HG02970 (cell line): ENCODE results near the gene C2CD2.

ENCODE experiments used
- ATAC-seq: cut with Tn5 transposase; IDR thresholded peaks from one replicate; pipeline ENCODE4 v1.9.1; 2021; ENCODE audit warnings: mild to moderate bottlenecking, moderate library complexity, moderate number of reproducible peaks; ENCODE audit not compliant: unreplicated experiment, low FRiP score

C2CD2 gene

DNA sequence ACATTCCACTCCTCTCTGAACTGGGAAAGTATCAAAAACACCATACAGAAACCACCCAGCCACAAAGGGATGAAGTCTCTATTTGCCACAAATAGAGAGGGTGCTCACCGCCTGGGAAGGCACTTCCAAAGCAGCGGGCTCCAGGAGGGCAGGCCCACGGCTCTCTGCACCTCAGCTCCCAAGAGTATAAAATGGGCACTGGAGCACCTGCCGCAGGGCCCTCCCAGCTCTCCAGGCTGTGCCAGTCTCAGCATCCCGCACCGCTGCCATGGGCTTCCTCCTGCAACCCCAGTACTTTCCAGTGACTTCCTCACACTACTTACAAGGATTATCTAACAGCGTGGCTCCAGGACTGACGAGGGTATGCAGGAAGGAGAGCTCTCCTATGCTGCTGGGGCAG is 14.4 kb downstream of the C2CD2 start:
- ATAC-seq, result no peak

DNA sequence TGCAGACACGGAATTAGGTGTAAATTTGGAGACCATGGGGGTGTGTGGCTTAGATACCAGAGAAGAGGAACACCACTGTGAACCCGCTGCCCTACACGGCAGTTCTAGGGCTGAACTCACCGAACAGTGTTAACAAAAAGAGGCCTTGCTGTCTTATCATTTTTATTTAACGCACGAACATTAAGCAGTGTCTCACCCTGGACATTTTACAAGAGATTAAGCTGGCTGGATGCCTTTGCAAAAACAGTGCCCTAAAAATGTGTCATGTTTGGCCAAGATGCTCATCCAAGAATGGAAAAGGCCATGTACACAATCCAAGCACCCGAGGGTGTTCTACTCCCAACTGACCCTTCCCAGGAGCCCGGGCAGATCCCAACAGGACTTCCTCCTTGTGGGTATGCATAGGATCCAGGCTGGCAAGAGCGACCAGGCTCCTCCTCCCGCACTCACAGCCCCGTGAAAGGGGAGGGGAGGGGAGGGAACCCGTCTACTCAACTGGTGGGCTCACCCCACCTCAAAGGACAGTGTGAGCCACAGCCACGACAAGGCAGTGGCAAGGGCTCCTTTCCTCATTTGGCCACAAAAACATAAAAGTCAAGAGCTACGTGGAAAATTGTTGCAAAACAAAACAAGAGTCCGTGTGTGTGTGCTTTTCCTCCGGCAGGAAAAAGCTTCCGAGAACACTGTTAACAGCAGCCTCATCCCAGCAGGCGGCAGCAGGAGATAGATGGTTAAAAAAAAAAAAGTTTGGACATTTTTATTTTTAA is 20.3 kb downstream of the C2CD2 start:
- ATAC-seq, result no peak

DNA sequence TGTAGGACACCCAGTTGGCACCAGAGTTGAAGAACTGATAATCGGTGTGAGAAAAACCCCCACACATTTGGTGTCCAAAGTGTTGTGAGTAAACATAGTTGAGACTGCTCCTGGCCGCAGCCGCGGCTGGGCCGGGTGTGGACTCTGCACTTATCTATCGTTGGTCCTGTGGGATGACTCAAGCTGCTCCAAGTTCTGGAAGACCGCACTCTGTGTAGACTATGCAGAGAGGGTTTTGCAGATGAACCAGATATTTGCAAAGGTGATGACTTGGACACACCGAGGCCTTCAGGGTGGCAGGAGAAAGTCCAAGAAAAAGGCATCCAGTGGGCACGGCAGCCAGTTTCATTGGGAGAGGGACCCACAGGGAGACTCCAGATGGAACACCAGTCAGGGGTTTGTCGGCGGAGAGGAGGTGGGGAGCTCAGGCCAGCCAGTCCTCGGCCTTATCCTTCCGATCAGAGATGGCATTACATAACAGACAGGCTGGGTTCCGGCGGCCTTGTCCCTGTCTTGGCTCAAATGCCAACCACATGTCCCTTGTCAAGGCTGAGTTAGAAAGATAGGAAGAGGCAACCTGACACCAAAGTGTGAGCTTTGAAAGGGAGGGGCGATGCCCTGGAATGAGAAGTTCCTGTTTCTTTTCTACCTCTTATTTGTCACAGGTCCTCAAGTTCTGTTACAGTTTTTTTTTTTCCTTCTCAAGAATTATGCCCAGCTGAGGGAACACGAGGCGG is 21.1 kb downstream of the C2CD2 start:
- no peak for ATAC-seq

DNA sequence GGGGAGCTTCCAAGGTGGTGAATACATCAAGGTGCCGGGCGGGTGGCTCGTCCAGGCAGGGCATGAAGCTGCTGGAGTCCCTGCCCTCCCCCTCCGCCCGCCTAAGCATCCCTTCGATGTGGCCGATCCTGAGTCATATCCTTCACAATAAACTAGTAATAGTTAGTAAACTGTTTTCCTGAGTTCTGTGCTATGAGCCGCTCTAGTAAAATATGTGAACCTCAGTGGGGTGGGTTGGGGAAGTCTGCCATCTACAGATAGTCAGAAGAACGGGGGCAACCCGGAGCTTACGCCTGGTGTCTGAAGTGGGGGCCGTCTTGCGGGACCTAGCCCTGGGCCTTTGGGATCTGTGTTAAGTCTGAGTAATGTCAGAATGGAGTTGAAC is 21.6 kb downstream of the C2CD2 start:
- ATAC-seq, result no peak

DNA sequence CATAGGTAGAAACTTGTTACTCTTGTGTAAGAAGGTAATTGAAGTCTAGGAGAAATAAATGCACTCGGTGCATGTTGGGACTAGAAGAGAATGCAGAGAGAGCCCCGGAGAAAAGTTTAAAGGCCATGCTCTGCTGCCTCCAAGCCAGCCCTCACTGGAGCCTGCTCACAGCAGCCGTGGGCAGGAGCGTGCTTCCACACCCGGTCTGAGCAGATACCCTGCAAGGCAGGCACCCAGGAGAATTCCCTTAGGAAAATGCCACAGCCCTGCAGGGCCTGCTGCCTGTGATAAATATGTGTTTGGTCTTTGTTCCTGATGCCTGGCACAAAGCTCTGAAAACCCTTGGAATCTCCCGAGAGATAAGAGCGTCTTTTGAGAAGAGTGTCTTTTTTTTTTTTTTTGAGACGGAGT is 22.8 kb downstream of the C2CD2 start:
- no peak for ATAC-seq

DNA sequence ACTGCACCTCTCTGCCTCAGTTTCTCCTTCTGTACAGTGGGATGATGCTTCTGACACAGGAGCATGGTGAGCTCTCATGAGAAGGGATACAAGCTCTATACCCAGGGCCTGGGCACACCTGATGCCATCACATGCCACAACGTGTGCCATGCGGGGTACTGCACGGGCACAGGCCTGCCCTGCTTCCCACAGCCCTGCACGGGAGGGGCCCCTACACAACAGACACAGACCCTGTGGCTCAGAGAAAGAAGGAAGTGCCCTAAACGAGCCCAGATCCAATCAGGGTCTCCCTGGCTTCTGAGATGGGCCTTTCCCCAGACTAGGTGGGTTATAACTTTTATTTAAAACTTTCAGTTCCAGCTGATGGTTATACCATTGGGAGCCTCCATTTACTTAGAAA is 24.6 kb downstream of the C2CD2 start:
- no peak for ATAC-seq

DNA sequence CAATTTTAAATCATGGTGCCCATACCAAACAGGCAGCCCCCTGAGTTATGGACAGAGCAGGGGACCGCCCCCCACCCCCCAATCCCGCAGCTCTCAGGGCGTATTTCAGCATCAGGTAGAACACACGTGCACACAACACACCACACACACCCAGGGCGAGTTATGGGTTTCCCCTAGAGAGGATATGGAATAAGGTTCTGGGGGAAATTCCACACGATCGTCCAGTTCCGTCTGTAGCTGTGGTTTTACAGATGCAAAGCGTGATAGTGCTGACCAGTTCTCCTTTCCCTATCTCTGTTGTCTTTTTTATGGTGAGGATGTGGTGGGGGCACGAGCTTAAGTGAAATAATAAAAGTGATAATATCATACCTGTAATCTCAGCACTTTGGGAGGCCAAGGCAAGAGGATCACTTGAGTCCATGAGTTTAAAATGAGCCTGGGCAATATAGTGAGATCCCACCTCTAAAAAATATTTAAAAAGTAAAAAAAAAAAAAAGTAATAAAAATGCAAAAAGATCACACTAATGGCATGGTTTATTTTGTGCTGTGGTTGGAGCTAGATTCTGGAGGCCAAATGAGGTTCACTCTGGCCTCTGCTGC is 25.1 kb downstream of the C2CD2 start:
- no peak for ATAC-seq

DNA sequence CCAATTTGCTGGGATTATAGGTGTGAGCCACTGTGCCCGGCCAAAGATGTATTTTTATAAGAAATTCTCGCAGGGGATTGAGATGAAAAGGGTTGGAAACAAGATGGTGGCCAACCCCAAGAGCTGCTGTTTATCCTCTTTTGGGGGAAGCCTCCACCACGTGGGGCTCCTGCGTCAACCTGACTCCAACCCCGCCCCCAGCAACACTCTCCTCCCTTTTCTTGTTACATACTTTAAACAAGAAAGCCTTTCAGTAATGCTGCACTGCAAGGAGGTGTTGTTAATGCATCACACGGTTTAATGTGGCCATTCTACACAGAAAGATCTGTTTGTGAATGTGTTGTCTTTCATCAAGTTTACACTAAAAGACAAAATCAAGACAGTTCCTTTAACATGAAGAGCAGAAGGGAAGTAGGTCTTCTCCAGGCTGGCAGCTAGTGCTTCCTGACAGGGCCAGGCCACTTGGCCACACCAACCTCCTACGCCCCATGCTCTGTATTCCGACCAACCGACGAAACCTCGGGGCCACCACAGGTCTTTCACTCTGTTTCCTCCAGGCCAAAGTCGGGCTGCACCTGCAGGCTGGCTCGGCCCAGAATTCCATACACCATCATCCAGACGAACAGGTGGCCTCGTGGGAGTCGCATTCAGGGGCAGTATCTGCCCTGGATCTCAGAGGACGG is 25.9 kb downstream of the C2CD2 start:
- ATAC-seq, result no peak

DNA sequence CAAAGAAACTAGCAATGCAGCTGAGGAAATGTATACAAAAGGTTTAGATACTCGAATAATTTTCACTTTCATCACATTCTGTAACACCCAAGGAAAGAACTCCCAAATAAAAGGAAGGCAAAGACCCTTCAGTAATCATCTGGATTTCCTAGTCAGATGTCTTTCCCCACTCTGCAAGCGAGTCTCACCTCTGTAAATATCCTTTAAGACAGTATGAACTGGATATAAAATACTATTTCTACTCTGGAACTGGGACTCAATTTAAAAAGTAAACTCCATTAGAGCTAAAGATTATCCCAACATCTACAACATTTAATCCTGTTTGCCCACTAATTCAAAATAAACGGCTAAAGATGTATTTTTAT is 27.0 kb downstream of the C2CD2 start:
- no peak for ATAC-seq

DNA sequence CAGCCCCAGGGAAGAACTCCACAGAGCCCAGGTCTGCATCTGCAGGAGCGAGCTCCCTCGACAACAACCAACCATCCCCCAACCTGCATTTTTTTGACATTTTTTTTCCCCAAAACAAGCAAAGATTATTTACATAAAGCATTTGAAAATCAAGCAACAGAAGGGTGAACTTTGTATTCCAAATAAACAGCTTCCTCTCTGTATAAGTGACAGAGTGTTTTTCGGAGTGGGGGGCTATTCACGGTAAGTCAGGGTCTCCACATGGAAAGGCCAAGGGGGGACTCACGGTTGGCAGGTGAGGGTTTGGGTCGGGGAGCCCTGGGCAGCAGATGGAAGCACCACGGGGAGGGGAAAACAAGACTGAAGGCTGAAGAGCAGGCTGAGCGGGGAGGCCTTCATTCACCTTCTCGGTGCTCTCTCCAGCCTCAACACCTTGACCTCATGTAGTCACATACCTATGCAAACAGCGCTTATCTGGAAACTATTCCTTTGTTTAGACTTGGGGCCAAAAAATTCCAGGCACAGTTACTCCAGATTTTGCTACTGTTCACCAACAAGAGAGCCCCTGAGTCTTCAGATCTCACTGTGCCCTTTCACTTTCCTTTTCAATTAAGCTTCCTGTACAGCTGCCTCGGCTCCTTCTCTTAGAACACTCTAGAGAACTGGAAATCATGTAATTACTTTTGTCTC is 27.6 kb downstream of the C2CD2 start:
- ATAC-seq, result peak; percentile 51

DNA sequence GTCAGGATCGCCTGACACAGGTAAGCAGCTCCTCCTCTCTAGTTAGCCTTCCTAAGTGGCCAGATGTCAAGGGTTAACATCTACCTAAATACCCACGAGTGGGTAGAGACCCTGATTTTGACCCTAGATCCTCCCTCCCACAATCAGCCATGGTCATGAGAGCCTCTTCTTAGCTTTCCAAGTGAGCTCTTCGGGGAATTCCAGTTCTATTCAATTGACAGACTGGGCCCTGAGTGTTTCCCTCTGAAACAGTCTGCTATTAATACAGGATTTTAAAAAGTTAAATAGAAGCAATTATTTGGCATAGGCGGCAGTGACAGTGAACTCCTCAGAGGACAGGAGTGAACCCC is 28.1 kb downstream of the C2CD2 start:
- no peak for ATAC-seq

DNA sequence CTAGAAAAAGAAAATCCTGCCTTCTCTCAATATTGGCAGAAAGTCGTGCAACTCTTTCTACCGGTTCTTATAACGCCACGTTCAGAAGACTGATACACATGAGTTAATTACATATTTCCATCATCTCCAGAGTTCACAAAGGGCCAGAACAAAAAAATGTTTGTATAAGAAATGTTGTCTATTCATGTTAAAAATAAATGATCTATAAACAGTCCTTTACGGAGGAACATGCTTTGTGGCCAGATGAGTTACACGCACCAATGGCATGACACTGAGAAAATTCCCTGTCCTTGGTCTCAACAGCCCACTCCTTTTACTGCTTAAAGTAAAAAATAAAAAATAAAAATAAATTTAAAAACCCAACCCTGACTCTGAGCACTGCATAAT is 29.5 kb downstream of the C2CD2 start:
- ATAC-seq, result no peak

DNA sequence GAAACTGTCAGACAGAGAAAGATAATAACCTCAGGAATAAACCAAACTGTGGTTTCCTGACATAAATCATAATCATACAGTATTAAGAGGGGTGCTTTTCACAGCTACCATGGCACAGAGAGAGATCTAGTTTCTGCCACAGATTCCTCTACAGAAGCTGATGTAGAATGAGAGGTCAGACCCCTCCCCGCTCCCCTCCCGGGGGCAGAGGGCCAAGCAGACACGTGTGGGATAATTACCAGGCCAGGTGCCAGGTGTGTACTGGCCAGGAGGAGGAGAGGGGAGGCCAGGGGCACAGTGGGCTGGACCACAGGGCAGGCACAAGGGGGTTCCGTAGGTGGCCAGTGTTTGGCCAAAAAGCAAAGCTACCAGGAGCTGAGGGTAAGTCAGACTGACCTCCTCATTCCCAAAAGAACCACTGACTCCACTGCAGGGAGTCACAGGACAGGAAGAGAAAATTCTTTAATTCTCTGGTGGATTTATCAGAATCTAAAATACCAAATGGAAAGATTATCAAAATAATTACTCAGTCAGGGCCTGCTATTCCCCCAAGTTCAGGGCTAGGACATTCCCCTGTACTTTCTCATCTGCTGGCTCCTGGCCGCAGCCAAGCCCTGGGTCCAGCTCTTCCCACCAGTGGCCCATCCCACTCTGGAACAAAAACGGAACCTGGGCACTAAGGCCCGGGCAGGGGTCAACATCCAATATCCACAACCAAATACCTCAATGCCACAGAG is 30.0 kb downstream of the C2CD2 start:
- no peak for ATAC-seq

DNA sequence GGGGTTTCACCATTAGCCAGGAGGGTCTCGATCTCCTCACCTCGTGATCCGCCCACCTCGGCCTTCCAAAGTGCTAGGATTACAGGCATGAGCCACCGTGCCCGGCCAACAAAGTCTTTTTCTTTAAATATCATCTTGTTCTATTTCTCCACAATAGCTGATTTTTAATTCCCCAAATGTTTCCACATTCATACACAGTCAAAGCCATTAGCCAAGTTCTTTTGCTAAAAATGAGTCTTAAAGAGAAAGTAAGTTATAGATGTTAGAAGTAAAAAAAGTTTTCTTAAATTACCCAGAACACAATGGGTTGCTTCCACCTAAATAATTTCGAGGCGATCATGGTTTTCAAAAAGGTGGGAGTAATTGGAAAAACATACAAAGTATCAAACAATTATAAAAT is 30.6 kb downstream of the C2CD2 start:
- ATAC-seq, result no peak

DNA sequence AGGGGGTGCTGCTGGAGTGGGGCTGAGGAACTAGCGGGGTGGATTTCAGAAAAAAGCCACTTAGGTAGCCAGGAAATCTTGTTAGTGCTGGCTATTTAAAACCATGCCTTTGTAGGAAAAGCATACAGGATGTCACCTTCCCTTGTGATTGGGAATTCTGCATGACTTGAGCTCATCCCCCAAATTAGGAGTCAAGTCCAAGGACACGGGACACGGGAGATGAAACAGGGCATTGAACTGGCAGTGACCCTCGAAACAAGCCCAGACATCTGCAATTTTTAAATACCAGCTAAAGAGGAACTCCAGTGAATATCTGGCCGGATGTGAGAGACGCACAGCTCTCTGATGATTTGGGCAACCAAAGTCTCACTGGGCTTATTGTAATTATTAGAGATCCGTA is 32.8 kb downstream of the C2CD2 start:
- ATAC-seq, result no peak

DNA sequence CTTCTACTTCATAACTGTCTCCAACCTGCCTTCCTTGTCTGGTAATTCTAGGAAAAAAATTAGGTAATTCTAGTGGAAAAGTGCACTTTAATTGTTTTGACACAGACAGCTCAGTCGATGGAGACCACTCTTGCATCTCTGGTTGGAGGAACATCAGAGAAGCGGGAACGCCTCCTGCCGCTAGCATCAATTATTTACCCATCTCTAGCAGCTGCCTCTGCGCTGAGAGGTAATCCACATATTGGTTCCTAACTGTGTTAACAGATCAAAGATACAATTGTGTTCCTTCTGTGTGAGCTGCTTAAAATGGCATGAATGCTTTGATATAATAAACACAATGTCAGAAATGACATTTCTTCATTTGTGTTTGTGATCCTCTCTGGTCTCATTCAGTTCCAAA is 33.3 kb downstream of the C2CD2 start:
- no peak for ATAC-seq

DNA sequence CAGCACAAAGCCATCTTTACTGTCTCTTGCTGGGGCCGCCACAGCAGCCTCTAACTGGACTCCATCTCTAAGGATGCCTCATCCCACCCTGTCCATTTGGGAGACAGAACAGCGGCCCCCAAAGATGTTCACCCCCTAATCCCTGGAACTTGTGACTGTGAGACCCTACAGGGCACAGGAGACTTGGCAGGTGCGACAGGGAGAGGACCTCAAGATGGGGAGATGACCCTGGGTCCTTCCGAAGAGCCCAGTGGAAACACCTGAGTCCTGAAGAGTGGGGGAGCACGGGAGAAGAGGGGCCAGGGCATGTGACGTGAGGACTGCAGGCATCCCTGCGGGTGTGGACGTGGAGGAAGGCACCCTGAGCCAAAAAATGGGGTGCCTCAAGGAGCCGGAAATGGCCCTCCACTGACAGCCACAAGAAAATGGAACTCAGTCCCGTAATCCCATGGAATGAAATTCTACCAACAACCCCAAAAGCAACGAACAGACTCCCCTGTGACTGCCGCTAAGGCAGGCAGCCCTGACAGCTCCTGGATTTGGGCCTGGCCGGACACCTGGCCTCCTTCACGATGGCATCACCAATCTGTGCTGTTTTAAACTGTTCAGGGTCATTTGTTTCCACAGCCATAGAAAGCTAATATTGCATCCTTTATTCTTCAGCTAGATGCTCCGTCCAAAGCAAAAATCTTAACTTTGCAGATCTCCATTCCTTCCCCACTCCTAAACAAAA is 34.0 kb downstream of the C2CD2 start:
- ATAC-seq, result no peak

DNA sequence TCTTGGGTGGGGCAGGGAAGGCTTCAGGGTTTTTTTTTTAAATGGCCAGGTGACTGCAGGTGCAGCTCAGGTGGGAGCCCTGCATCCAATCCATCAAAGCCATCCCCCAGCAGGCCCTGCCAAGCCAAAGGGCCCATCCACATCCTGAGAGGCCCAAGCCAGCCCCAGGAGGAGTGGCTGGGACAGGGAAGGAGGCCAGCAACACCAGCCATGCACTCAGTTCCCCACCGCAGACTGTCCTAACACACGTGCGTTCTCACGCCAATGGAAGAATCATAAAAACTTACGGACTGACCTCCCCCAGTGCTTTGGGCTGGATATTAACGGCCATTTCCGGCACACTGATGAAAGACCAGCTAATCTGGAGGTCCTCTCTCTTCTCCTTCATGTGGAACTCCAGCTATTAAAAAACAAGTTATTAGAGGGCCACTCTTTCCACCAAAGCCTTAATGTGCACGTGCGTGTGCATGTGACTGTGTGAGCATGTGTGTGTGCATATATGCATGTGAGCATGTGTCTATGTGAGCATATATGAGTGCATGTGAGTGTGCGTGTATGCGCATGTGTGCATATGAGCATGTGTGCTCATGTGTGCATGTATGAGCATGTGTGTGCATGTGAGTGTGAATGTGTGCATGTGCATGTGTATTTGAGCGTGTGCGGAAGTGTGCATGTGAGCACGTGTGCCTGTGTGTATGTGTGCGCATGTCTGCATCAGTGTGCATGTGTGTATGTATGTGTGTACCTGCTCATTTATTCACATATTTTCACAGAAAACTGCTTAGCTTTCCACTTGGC is 35.1 kb downstream of the C2CD2 start:
- no peak for ATAC-seq

DNA sequence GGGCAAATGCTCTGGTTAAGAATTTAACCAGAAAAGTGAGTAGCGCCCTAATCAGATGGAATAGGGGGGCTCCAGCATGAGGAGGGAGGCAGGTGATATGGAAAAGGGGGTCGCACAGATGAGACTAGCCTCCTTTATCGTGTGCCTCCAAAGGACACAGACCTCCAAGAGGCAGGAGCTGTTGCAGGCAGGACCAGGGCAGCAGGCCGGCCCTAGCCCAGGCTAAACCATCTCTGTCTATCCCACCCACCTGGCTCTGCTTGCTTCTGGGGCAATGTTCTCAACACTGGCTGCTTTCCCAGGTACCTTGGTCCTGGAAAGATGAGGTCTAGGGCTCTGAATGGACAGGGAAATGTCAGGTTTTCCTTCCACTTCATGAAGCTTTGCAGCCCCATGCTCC is 36.3 kb downstream of the C2CD2 start:
- no peak for ATAC-seq
